ENCODE results near the gene RIOX2.

DNA sequence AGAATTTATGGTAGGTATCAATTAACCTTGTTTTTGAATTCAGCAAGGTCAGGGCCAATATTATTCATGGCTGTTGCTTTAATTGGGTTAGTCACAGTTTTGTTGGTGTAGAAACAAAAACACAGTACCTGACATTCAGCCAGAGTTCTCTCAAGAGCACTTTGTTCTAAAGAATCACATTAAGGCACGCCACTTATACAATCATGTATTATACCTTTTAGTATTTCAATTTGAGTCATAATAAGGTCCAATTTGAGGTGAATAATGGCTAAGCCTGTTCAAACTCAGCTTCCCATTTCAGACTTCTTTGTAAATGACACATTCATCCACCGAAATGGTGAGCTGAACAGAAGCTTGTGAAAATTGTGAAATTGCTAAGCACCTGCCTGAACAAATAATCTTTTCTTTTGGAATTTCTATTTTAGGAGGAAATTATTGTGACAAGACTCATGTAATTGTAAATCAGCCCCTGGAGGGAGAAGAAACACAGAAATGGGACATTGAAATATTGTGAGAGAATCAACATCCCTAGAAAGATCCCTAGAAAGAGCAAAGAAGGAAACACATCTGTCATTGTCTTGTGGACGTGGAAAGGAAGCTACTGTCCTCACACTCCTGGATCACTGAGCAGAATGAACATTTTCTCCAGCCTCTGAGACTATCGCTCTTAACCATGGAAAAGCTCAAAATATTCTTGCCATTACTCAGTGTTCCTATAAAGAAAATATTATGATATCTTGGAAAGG lies 29.3 kb downstream of the RIOX2 start:
- TF ChIP-seq, protein P1, sequence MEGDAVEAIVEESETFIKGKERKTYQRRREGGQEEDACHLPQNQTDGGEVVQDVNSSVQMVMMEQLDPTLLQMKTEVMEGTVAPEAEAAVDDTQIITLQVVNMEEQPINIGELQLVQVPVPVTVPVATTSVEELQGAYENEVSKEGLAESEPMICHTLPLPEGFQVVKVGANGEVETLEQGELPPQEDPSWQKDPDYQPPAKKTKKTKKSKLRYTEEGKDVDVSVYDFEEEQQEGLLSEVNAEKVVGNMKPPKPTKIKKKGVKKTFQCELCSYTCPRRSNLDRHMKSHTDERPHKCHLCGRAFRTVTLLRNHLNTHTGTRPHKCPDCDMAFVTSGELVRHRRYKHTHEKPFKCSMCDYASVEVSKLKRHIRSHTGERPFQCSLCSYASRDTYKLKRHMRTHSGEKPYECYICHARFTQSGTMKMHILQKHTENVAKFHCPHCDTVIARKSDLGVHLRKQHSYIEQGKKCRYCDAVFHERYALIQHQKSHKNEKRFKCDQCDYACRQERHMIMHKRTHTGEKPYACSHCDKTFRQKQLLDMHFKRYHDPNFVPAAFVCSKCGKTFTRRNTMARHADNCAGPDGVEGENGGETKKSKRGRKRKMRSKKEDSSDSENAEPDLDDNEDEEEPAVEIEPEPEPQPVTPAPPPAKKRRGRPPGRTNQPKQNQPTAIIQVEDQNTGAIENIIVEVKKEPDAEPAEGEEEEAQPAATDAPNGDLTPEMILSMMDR (IDR thresholded peaks at IDR 0.05): no peak
- TF ChIP-seq EZH2 (IDR thresholded peaks at IDR 0.05) (no peak), EZH2phosphoT487 (IDR thresholded peaks at IDR 0.05) (no peak)
